T-cell (primary cell): Measurements from ENCODE around the gene HOXB2. TPM values are rescaled to one million over a fixed set of nuclear protein-coding genes. Genes with fewer than 3 reads are reported as not detected.

Experiments
- ATAC-seq, 4 experiments: fragments of 200-7000 bp in 3 of 4; fragments of 150-1000 bp in 1 of 4; cut with Tn5 transposase; replicated peaks in 1 of 4; 1 replicate in 3 of 4; 2 replicates in 1 of 4; pipeline ENCODE4 v1.10.0; 2021; ENCODE audit warnings: moderate library complexity in 3 of 4, mild to moderate bottlenecking in 2 of 4, moderate number of reproducible peaks in 1 of 4
- CTCF ChIA-PET, 2 donors: fragments of 300-600 bp; sonication (Branson Sonifier 250); formaldehyde crosslinking; loops; one replicate each; lab custom pipeline; 2022; ENCODE audit warnings: antibody characterized with exemption in 2 of 2; lab: Charles Lee
- POLR2A ChIA-PET, 2 donors: fragments of 300-600 bp; sonication (Branson Sonifier 250); formaldehyde crosslinking; loops; one replicate each; lab custom pipeline; 2022; ENCODE audit warnings: antibody characterized with exemption in 2 of 2; lab: Charles Lee
- DNase-seq, 35 experiments: peaks; one replicate each; pipeline versions ENCODE4 v3.0.0 to v3.0.0-alpha.2; 2013 to 2023
- H3K27ac ChIP-seq: one replicate; pipeline ENCODE4 v1.5.1; 2013; ENCODE audit warnings: low read length
- H3K27me3 ChIP-seq, 2 experiments: replicated peaks in 1 of 2; 1 replicate in 1 of 2; 2 replicates in 1 of 2; pipeline versions ENCODE4 v1.6.1 to v1.7.0; 2013; ENCODE audit warnings: low read length in 1 of 2, mixed read lengths in 1 of 2; ENCODE audit not compliant: control insufficient read depth in 2 of 2, insufficient read depth in 2 of 2; ENCODE audit errors: extremely low read depth in 1 of 2
- H3K36me3 ChIP-seq, 2 donors: 1 replicate in 1 of 2; 2 replicates in 1 of 2; pipeline versions ENCODE4 v1.6.1 to v1.7.0; 2013; ENCODE audit warnings: low read length in 1 of 2; ENCODE audit not compliant: control insufficient read depth in 2 of 2, insufficient read depth in 1 of 2; ENCODE audit errors: extremely low read depth in 1 of 2
- H3K4me1 ChIP-seq, 2 experiments: 1 replicate in 1 of 2; 2 replicates in 1 of 2; pipeline versions ENCODE4 v1.6.1 to v1.7.0; 2013; ENCODE audit warnings: low read length in 2 of 2, mixed read lengths in 1 of 2; ENCODE audit not compliant: insufficient read depth in 2 of 2, control insufficient read depth in 1 of 2; ENCODE audit errors: extremely low read depth in 1 of 2
- H3K4me3 ChIP-seq, 2 donors: 1 replicate in 1 of 2; 2 replicates in 1 of 2; pipeline versions ENCODE4 v1.5.1 to v1.7.0; 2013; ENCODE audit warnings: mild to moderate bottlenecking in 2 of 2, low read length in 1 of 2, moderate library complexity in 1 of 2; ENCODE audit not compliant: control insufficient read depth in 1 of 2; ENCODE audit errors: extremely low read depth in 1 of 2
- H3K9me3 ChIP-seq: 2 replicates; pipeline ENCODE4 v1.7.0; 2013
- H3K27ac Mint-ChIP-seq, 2 donors: one replicate each; pipeline ENCODE4 v1.8.0; 2020 to 2021; ENCODE audit warnings: mild to moderate bottlenecking in 2 of 2, mixed read lengths in 2 of 2
- H3K27me3 Mint-ChIP-seq, 2 donors: one replicate each; pipeline ENCODE4 v1.8.0; 2021 to 2022; ENCODE audit warnings: mixed read lengths in 2 of 2
- H3K36me3 Mint-ChIP-seq: one replicate; pipeline ENCODE4 v1.8.0; 2021; ENCODE audit warnings: mixed read lengths
- H3K4me1 Mint-ChIP-seq, 3 donors: one replicate each; pipeline ENCODE4 v1.8.0; 2020 to 2022; ENCODE audit warnings: mixed read lengths in 3 of 3, mild to moderate bottlenecking in 1 of 3
- H3K4me3 Mint-ChIP-seq, 3 donors: one replicate each; pipeline ENCODE4 v1.8.0; 2020 to 2022; ENCODE audit warnings: mild to moderate bottlenecking in 3 of 3, mixed read lengths in 3 of 3, moderate library complexity in 3 of 3
- H3K9me3 Mint-ChIP-seq, 3 donors: one replicate each; pipeline ENCODE4 v1.8.0; 2020 to 2022; ENCODE audit warnings: mixed read lengths in 3 of 3
- WGBS: methylation state at CpG from one replicate; pipeline ENCODE4 v1.1.5; 2013; ENCODE audit warnings: missing lambda C conversion rate; ENCODE audit not compliant: insufficient coverage; 5-methylcytosine and 5-hydroxymethylcytosine counted together
- total RNA-seq, 35 experiments: library from RNA in 6 of 35; stranded (reverse) in 6 of 35; fragments of 120-200 nt in 1 of 35; gene quantifications; one replicate each; pipeline versions ENCODE4 v1.2.1 to v1.2.4 and lab custom pipeline; 2013 to 2026

HOXB2 gene
- total RNA-seq, 5 donors from 2014 or later (not counting 1 experiment from before 2014, with no cell fraction given) = 12.1 to 37.3 (median 25.6) TPM

- peaks cover 0 to 17% (median 10%) of the 10 kb centered on the region in 3 donors for H3K4me1 Mint-ChIP-seq
- H3K36me3 Mint-ChIP-seq = peaks cover 3% of the 10 kb centered on the region
- Histone ChIP-seq H3K36me3 (no peaks in the 10 kb centered on the region), H3K4me1 (peaks cover 2 to 16% of the 10 kb centered on the region in 2 experiments), H3K4me3 (no peak overlapping the region), H3K9me3 (no peaks in the 10 kb centered on the region), H3K27ac (no peak overlapping the region), H3K27me3 (peaks cover 0 to 46% of the 10 kb centered on the region in 2 experiments)
- no peak overlapping the region for H3K27ac Mint-ChIP-seq
- no peaks in the 10 kb centered on the region for H3K9me3 Mint-ChIP-seq
- ChIA-PET CTCF (interaction anchor here in 1 of 2 donors (0.6 kb wide), 1 partner anchor 33 kb away, joined by 3 read pairs; no protein-coding TSS in a partner anchor), POLR2A (no interaction called here)
- peaks cover 19 to 21% of the 10 kb centered on the region in 2 donors for H3K27me3 Mint-ChIP-seq
- DNase-seq (no peak), ATAC-seq (peak in 2 of 4 experiments; percentile 46 to 78)
- H3K4me3 Mint-ChIP-seq = no peak overlapping the region
- WGBS = 93% methylated on average over 6 of the region's 15 CpGs
These were observed 17.2 kb upstream of the HOXB2 start for GRCh38 chr17:48561884-48562810.

GRCh38 chr17:48559840-48560817 is 15.2 kb upstream of the HOXB2 start:
- Mint-ChIP-seq H3K4me3 (no peak overlapping the region), H3K9me3 (no peaks in the 10 kb centered on the region), H3K27me3 (peaks cover 22 to 23% of the 10 kb centered on the region in 2 donors), H3K27ac (peak overlapping the region in 1 of 2 donors; percentile 47), H3K4me1 (peaks cover 5 to 31% (median 15%) of the 10 kb centered on the region in 3 donors), H3K36me3 (peaks cover 3% of the 10 kb centered on the region)
- peaks cover 0 to 46% of the 10 kb centered on the region in 2 experiments for H3K27me3 ChIP-seq
- WGBS = 93% methylated on average over 8 of the region's 14 CpGs
- H3K27ac ChIP-seq = no peak overlapping the region
- ATAC-seq (no peak), DNase-seq (no peak)
- H3K4me1 ChIP-seq = peaks cover 2 to 24% of the 10 kb centered on the region in 2 experiments
- H3K9me3 ChIP-seq = no peaks in the 10 kb centered on the region
- no peak overlapping the region for H3K4me3 ChIP-seq
- POLR2A ChIA-PET = no interaction called here
- CTCF ChIA-PET = no interaction called here
- no peaks in the 10 kb centered on the region for H3K36me3 ChIP-seq

GRCh38 chr17:48559122-48559839 is 14.4 kb upstream of the HOXB2 start:
- DNase-seq (no peak), ATAC-seq (no peak)
- Histone ChIP-seq H3K4me3 (no peak overlapping the region), H3K36me3 (no peaks in the 10 kb centered on the region), H3K9me3 (no peaks in the 10 kb centered on the region), H3K27me3 (peaks cover 0 to 43% of the 10 kb centered on the region in 2 experiments), H3K4me1 (peaks cover 2 to 24% of the 10 kb centered on the region in 2 experiments), H3K27ac (no peak overlapping the region)
- peaks cover 18 to 26% of the 10 kb centered on the region in 2 donors for H3K27me3 Mint-ChIP-seq
- no peak overlapping the region for H3K27ac Mint-ChIP-seq
- H3K4me1 Mint-ChIP-seq = peaks cover 13 to 33% (median 14%) of the 10 kb centered on the region in 3 donors
- H3K4me3 Mint-ChIP-seq = no peak overlapping the region
- WGBS = 93% methylated on average over 8 of the region's 16 CpGs
- ChIA-PET POLR2A (interaction anchor here in 1 of 2 donors (0.5 kb wide), 1 partner anchor 42 kb away, joined by 9 read pairs; no protein-coding TSS in a partner anchor), CTCF (no interaction called here)
- H3K36me3 Mint-ChIP-seq = peaks cover 3% of the 10 kb centered on the region
- H3K9me3 Mint-ChIP-seq = no peaks in the 10 kb centered on the region

- Mint-ChIP-seq H3K4me3 (no peak overlapping the region), H3K4me1 (peaks cover 13 to 33% (median 17%) of the 10 kb centered on the region in 3 donors), H3K36me3 (peaks cover 3% of the 10 kb centered on the region), H3K9me3 (no peaks in the 10 kb centered on the region), H3K27me3 (peaks cover 19 to 26% of the 10 kb centered on the region in 2 donors), H3K27ac (no peak overlapping the region)
- DNase-seq (no peak), ATAC-seq (no peak)
- Histone ChIP-seq H3K27ac (no peak overlapping the region), H3K9me3 (no peaks in the 10 kb centered on the region), H3K4me1 (peaks cover 2 to 24% of the 10 kb centered on the region in 2 experiments), H3K27me3 (peaks cover 0 to 42% of the 10 kb centered on the region in 2 experiments), H3K36me3 (no peaks in the 10 kb centered on the region), H3K4me3 (no peak overlapping the region)
- ChIA-PET POLR2A (interaction anchor here in 1 of 2 donors (0.5 kb wide), 1 partner anchor 42 kb away, joined by 9 read pairs; no protein-coding TSS in a partner anchor), CTCF (no interaction called here)
- 78% methylated on average over 1 of the region's 2 CpGs for WGBS
These were observed 13.9 kb upstream of the HOXB2 start for GRCh38 chr17:48558831-48559121.

GRCh38 chr17:48558057-48558830 is 13.3 kb upstream of the HOXB2 start:
- WGBS = 80% methylated on average over 2 of the region's 13 CpGs
- ChIA-PET CTCF (interaction anchor here in 1 of 2 donors (0.7 kb wide), 1 partner anchor 250 kb away, joined by 3 read pairs; no protein-coding TSS in a partner anchor), POLR2A (interaction anchor here in 1 of 2 donors (0.5 kb wide), 1 partner anchor 107 kb away, joined by 6 read pairs; no protein-coding TSS in a partner anchor)
- no peaks in the 10 kb centered on the region for H3K9me3 ChIP-seq
- no peak overlapping the region for H3K27ac Mint-ChIP-seq
- peaks cover 11 to 31% (median 17%) of the 10 kb centered on the region in 3 donors for H3K4me1 Mint-ChIP-seq
- no peak overlapping the region for H3K4me3 ChIP-seq
- H3K27me3 Mint-ChIP-seq = peaks cover 15 to 24% of the 10 kb centered on the region in 2 donors
- no peaks in the 10 kb centered on the region for H3K36me3 ChIP-seq
- H3K4me1 ChIP-seq = peaks cover 2 to 24% of the 10 kb centered on the region in 2 experiments
- H3K36me3 Mint-ChIP-seq = peaks cover 3% of the 10 kb centered on the region
- DNase-seq (no peak), ATAC-seq (no peak)
- H3K4me3 Mint-ChIP-seq = no peak overlapping the region
- H3K27ac ChIP-seq = no peak overlapping the region
- peaks cover 0 to 37% of the 10 kb centered on the region in 2 experiments for H3K27me3 ChIP-seq
- no peaks in the 10 kb centered on the region for H3K9me3 Mint-ChIP-seq
